Measurements from ENCODE around the gene RAB3GAP2. TPM values are rescaled to one million over a fixed set of nuclear protein-coding genes. Genes with fewer than 3 reads are reported as not detected.
A peak's percentile ranks its signal among the peaks of the same experiment; 100 is the strongest.
"Not testable (repeated sequence)": the region's sequence is repeated elsewhere in the genome, so short reads cannot be mapped to it uniquely, and the experiment has no call there.

Gene RAB3GAP2

GRCh38 chr1:220112600-220112999 is 159.7 kb downstream of the RAB3GAP2 start:
- not testable (repeated sequence) for H3K4me3 ChIP-seq (ENCODE audit: low read length in 2 of 2); H3K23ac ChIP-seq (ENCODE audit: low read depth, low read length, poor library complexity); H2BK12ac ChIP-seq (ENCODE audit: low read length); H3K4me2 ChIP-seq (ENCODE audit: insufficient read depth, low read length, poor library complexity, severe bottlenecking); H3K27ac ChIP-seq (replicated peaks; ENCODE audit: low read length); H3K27me3 ChIP-seq (ENCODE audit: control insufficient read depth in 3 of 3, insufficient read depth in 3 of 3, low read depth in 1 of 3, low read length in 3 of 3); H3K18ac ChIP-seq (ENCODE audit: low read length); H4K91ac ChIP-seq (ENCODE audit: low read depth, low read length, poor library complexity); H2BK120ac ChIP-seq (ENCODE audit: low read depth, low read length); H3K14ac ChIP-seq (ENCODE audit: low read length); H2BK15ac ChIP-seq (ENCODE audit: low read length); H4K8ac ChIP-seq (ENCODE audit: low read depth, low read length); H3K9ac ChIP-seq (ENCODE audit: low read depth, low read length, poor library complexity); H3K4ac ChIP-seq (ENCODE audit: low read length); DNase-seq (ENCODE audit: low spot score); H3K4me1 ChIP-seq (ENCODE audit: control insufficient read depth in 2 of 2, insufficient read depth in 1 of 2, low read depth in 1 of 2, low read length in 2 of 2); H2BK5ac ChIP-seq (ENCODE audit: low read length); H3K79me1 ChIP-seq (ENCODE audit: low read depth, low read length); H3K9me3 ChIP-seq (replicated peaks in 1 of 2; ENCODE audit: control insufficient read depth in 2 of 2, insufficient read depth in 1 of 2, low read depth in 1 of 2, low read length in 2 of 2); H2AK5ac ChIP-seq (ENCODE audit: low read depth, low read length); H2AFZ ChIP-seq (ENCODE audit: low read length)
- H3K36me3 ChIP-seq (replicated peaks in 1 of 2; ENCODE audit: control insufficient read depth in 2 of 2, insufficient read depth in 2 of 2, low read length in 2 of 2) = peaks cover 9 to 89% of the 10 kb centered on the region in 2 donors
- no CpG with 5 or more reads among the region's 4 CpGs for WGBS, 2 donors (ENCODE audit: extremely low coverage in 2 of 2, insufficient read length in 2 of 2, insufficient replicate concordance in 1 of 2)

GRCh38 chr1:220110473-220110872 is 161.8 kb downstream of the RAB3GAP2 start:
- WGBS, 2 donors (ENCODE audit: extremely low coverage in 2 of 2, insufficient read length in 2 of 2, insufficient replicate concordance in 1 of 2) = no CpG with 5 or more reads among the region's 6 CpGs
- not testable (repeated sequence) for H2AFZ ChIP-seq (ENCODE audit: low read length)
- peaks cover 6 to 92% of the 10 kb centered on the region in 2 donors for H3K36me3 ChIP-seq (replicated peaks in 1 of 2; ENCODE audit: control insufficient read depth in 2 of 2, insufficient read depth in 2 of 2, low read length in 2 of 2)

GRCh38 chr1:220099826-220100225 is 172.4 kb downstream of the RAB3GAP2 start:
- Histone ChIP-seq H3K79me1 (ENCODE audit: low read depth, low read length) (no peaks in the 10 kb centered on the region), H2BK12ac (ENCODE audit: low read length) (no peak overlapping the region), H4K91ac (ENCODE audit: low read depth, low read length, poor library complexity) (no peak overlapping the region), H3K18ac (ENCODE audit: low read length) (no peak overlapping the region), H2AFZ (ENCODE audit: low read length) (no peak overlapping the region), H4K8ac (ENCODE audit: low read depth, low read length) (no peak overlapping the region), H3K27ac (replicated peaks; ENCODE audit: low read length) (no peak overlapping the region), H3K14ac (ENCODE audit: low read length) (no peak overlapping the region), H3K27me3 (ENCODE audit: control insufficient read depth in 3 of 3, insufficient read depth in 3 of 3, low read depth in 1 of 3, low read length in 3 of 3) (no peaks in the 10 kb centered on the region), H2BK15ac (ENCODE audit: low read length) (no peak overlapping the region), H3K4me1 (ENCODE audit: control insufficient read depth in 2 of 2, insufficient read depth in 1 of 2, low read depth in 1 of 2, low read length in 2 of 2) (peaks cover 0 to 3% of the 10 kb centered on the region in 2 donors), H3K4me3 (ENCODE audit: low read length in 2 of 2) (no peak overlapping the region), H3K9me3 (replicated peaks in 1 of 2; ENCODE audit: control insufficient read depth in 2 of 2, insufficient read depth in 1 of 2, low read depth in 1 of 2, low read length in 2 of 2) (no peaks in the 10 kb centered on the region), H3K4ac (ENCODE audit: low read length) (no peak overlapping the region), H3K36me3 (replicated peaks in 1 of 2; ENCODE audit: control insufficient read depth in 2 of 2, insufficient read depth in 2 of 2, low read length in 2 of 2) (peaks cover 7 to 88% of the 10 kb centered on the region in 2 donors), H2BK5ac (ENCODE audit: low read length) (no peak overlapping the region), H3K4me2 (ENCODE audit: insufficient read depth, low read length, poor library complexity, severe bottlenecking) (no peak overlapping the region), H2AK5ac (ENCODE audit: low read depth, low read length) (no peak overlapping the region), H3K23ac (ENCODE audit: low read depth, low read length, poor library complexity) (no peak overlapping the region), H2BK120ac (ENCODE audit: low read depth, low read length) (no peak overlapping the region), H3K9ac (ENCODE audit: low read depth, low read length, poor library complexity) (no peak overlapping the region)
- no peak for DNase-seq (ENCODE audit: low spot score)

More at GRCh38 chr1:220110473-220110872, 161.8 kb downstream of the RAB3GAP2 start:
- H3K18ac ChIP-seq (ENCODE audit: low read length); H3K9ac ChIP-seq (ENCODE audit: low read depth, low read length, poor library complexity); H3K79me1 ChIP-seq (ENCODE audit: low read depth, low read length); H2BK120ac ChIP-seq (ENCODE audit: low read depth, low read length); H3K14ac ChIP-seq (ENCODE audit: low read length); H2AK5ac ChIP-seq (ENCODE audit: low read depth, low read length); DNase-seq (ENCODE audit: low spot score); H2BK5ac ChIP-seq (ENCODE audit: low read length); H3K4me1 ChIP-seq (ENCODE audit: control insufficient read depth in 2 of 2, insufficient read depth in 1 of 2, low read depth in 1 of 2, low read length in 2 of 2); H3K4me3 ChIP-seq (ENCODE audit: low read length in 2 of 2); H3K4ac ChIP-seq (ENCODE audit: low read length); H4K8ac ChIP-seq (ENCODE audit: low read depth, low read length); H3K27ac ChIP-seq (replicated peaks; ENCODE audit: low read length); H3K23ac ChIP-seq (ENCODE audit: low read depth, low read length, poor library complexity); H3K27me3 ChIP-seq (ENCODE audit: control insufficient read depth in 3 of 3, insufficient read depth in 3 of 3, low read depth in 1 of 3, low read length in 3 of 3); H3K9me3 ChIP-seq (replicated peaks in 1 of 2; ENCODE audit: control insufficient read depth in 2 of 2, insufficient read depth in 1 of 2, low read depth in 1 of 2, low read length in 2 of 2); H4K91ac ChIP-seq (ENCODE audit: low read depth, low read length, poor library complexity); H2BK12ac ChIP-seq (ENCODE audit: low read length); H3K4me2 ChIP-seq (ENCODE audit: insufficient read depth, low read length, poor library complexity, severe bottlenecking); H2BK15ac ChIP-seq (ENCODE audit: low read length): not testable (repeated sequence)

Small RNA genes within 50 kb of the gene (small RNA-seq; reads per million reads assigned to genes)
- not detected for gene MIR194-1 (ENCODE audit: insufficient read depth)
- gene MIR215 (ENCODE audit: insufficient read depth) = 3.9 reads per million, percentile 6 among the genes with 10 or more reads in this experiment
- gene MIR664A (ENCODE audit: insufficient read depth) = not detected
- 3.5 reads per million for gene SNORA36B (ENCODE audit: insufficient read depth)
